Nephron (organoid): ENCODE data around the gene DYNC1I2.

Source experiments
- H3K27ac Mint-ChIP-seq, 3 experiments: 2 replicates each; pipeline ENCODE4 v1.8.0; 2020; ENCODE audit warnings: mixed read lengths in 3 of 3, mild to moderate bottlenecking in 2 of 3, moderate library complexity in 1 of 3
- H3K27me3 Mint-ChIP-seq: 2 replicates; pipeline ENCODE4 v1.8.0; 2021; ENCODE audit warnings: low read depth, mild to moderate bottlenecking, moderate library complexity, mixed read lengths
- H3K36me3 Mint-ChIP-seq: 2 replicates; pipeline ENCODE4 v1.8.0; 2020; ENCODE audit warnings: low read depth, mixed read lengths
- H3K4me1 Mint-ChIP-seq: 2 replicates; pipeline ENCODE4 v1.8.0; 2020; ENCODE audit warnings: mixed read lengths
- H3K4me3 Mint-ChIP-seq, 3 experiments: 2 replicates each; pipeline ENCODE4 v1.8.0; 2020; ENCODE audit warnings: mild to moderate bottlenecking in 3 of 3, mixed read lengths in 3 of 3, moderate library complexity in 2 of 3
- H3K9me3 Mint-ChIP-seq: 2 replicates; pipeline ENCODE4 v1.8.0; 2020; ENCODE audit warnings: mixed read lengths
- TF ChIP-seq, protein P1 (sequence below), 3 experiments: fragments of 200-600 bp; sonication (generic); IDR thresholded peaks; one replicate each; pipeline ENCODE4 v1.5.0; 2021; ENCODE audit warnings: antibody characterized with exemption in 3 of 3; ENCODE audit not compliant: unreplicated experiment in 3 of 3

The DYNC1I2 gene

DNA sequence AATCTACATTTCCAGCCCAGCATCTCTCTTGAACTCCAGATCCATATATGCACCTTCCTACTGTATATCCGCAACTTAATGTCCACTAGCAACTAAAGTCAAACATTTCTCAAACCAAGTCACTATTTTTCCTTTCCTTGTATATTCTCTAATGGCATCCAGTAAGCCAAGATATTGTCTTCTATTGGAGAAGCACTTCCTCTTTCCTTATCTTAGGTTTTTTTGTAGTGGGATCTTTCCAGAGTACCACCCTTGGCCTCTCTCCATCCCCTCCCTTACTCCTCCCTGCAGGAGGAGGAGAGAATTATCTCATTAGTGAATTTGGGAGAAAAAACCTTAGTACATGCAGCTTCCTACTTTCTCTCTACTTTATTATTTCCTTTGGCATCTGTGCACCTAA, 8.7 kb upstream of the DYNC1I2 start:
- TF ChIP-seq, protein P1, sequence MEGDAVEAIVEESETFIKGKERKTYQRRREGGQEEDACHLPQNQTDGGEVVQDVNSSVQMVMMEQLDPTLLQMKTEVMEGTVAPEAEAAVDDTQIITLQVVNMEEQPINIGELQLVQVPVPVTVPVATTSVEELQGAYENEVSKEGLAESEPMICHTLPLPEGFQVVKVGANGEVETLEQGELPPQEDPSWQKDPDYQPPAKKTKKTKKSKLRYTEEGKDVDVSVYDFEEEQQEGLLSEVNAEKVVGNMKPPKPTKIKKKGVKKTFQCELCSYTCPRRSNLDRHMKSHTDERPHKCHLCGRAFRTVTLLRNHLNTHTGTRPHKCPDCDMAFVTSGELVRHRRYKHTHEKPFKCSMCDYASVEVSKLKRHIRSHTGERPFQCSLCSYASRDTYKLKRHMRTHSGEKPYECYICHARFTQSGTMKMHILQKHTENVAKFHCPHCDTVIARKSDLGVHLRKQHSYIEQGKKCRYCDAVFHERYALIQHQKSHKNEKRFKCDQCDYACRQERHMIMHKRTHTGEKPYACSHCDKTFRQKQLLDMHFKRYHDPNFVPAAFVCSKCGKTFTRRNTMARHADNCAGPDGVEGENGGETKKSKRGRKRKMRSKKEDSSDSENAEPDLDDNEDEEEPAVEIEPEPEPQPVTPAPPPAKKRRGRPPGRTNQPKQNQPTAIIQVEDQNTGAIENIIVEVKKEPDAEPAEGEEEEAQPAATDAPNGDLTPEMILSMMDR (IDR thresholded peaks at IDR 0.05; ENCODE audit: unreplicated experiment in 3 of 3): no peak
- Mint-ChIP-seq H3K9me3 (no peaks in the 10 kb centered on the region), H3K27ac (no peak overlapping the region), H3K27me3 (no peaks in the 10 kb centered on the region), H3K4me1 (no peaks in the 10 kb centered on the region), H3K36me3 (no peaks in the 10 kb centered on the region), H3K4me3 (no peak overlapping the region)

DNA sequence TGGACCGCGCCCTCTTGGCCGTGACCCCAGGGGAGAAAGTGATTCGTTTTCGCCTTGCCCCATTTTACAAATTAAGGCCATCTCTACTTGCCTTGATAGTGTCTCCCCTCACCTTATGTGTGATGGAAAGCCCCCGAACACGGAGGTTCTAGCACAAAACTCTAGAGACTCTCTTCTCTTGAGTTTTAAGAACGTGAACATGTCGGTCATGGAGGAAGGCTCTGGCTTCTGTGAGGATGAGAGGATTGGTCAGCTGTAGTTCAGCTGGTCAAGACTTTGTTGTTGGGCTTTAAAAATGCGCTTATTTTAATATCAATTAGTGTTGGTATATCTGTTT, 828 bp downstream of the DYNC1I2 start:
- H3K27ac Mint-ChIP-seq: peak overlapping the region; percentile 91 to 98 (median 95)

DNA sequence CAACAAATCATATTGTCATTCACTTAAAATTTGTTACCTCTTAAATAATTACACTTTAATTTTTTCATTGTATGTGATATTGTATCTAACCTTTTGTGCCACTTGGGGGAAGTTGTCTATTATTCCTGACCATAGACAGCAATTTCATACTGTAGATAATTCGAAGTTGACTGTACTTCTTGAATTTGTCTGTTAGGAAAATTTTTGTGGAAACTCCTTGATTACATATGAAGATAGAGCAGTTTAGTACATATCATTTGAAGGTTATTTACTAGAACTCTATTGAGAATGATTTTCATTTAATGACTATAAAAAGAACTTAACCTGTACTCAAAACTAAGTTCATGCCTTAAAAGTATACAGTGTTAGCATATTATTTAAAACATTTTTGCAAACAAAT, 5.1 kb downstream of the DYNC1I2 start:
- Mint-ChIP-seq H3K4me1 (peaks cover 11% of the 10 kb centered on the region), H3K4me3 (no peak overlapping the region), H3K27me3 (no peaks in the 10 kb centered on the region), H3K27ac (no peak overlapping the region), H3K9me3 (no peaks in the 10 kb centered on the region), H3K36me3 (peaks cover 56% of the 10 kb centered on the region)
- TF ChIP-seq, protein P1 (IDR thresholded peaks at IDR 0.05; ENCODE audit: unreplicated experiment in 3 of 3): no peak

More for the DNA sequence above, 828 bp downstream of the DYNC1I2 start:
- H3K36me3 Mint-ChIP-seq: peaks cover 21% of the 10 kb centered on the region
- TF ChIP-seq, protein P1 (IDR thresholded peaks at IDR 0.05; ENCODE audit: unreplicated experiment in 3 of 3): no peak
- H3K4me3 Mint-ChIP-seq: peak overlapping the region; percentile 90 to 91 (median 90)
- H3K4me1 Mint-ChIP-seq: peaks cover 11% of the 10 kb centered on the region
- no peaks in the 10 kb centered on the region for H3K9me3 Mint-ChIP-seq
- no peaks in the 10 kb centered on the region for H3K27me3 Mint-ChIP-seq

DNA sequence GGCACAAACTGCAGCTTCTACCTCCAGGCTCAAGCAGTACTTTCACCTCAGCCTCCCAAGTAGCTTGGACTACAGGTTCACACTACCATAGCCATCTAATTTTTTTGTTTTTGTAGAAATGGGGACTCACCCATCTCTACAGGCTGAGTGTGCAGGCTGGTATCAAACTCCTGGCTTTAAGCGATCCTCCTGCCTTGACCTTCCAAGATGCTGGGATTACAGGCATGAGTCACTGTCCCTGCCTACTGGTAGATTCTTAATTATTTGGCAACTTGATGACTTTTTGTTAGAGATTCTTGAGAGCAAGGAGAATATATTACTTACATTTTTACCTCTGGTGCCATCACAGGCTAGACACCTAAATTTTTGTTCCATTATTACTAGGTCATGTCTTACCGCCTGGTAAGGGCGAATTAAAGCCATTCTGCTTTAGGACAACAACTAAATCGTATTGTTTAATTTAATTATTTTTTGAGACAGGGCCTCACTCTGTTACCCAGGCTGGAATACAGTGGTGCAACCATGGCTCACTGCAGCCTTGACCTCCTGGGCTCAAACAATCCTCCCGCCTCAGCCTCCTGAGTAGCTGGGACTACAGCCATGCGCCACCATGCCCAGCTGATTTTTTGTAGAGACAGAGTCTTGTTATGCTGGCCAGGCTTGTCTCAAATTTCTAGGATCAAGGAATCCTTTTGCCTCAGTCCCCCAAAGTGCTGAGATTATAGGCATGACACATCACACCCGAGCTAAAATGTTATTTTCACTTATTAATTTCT, 15.7 kb downstream of the DYNC1I2 start:
- Mint-ChIP-seq H3K4me3 (no peak overlapping the region), H3K27me3 (no peaks in the 10 kb centered on the region), H3K27ac (no peak overlapping the region), H3K4me1 (peaks cover 12% of the 10 kb centered on the region), H3K36me3 (peaks cover 26% of the 10 kb centered on the region), H3K9me3 (no peaks in the 10 kb centered on the region)
- TF ChIP-seq, protein P1 (IDR thresholded peaks at IDR 0.05; ENCODE audit: unreplicated experiment in 3 of 3): no peak

DNA sequence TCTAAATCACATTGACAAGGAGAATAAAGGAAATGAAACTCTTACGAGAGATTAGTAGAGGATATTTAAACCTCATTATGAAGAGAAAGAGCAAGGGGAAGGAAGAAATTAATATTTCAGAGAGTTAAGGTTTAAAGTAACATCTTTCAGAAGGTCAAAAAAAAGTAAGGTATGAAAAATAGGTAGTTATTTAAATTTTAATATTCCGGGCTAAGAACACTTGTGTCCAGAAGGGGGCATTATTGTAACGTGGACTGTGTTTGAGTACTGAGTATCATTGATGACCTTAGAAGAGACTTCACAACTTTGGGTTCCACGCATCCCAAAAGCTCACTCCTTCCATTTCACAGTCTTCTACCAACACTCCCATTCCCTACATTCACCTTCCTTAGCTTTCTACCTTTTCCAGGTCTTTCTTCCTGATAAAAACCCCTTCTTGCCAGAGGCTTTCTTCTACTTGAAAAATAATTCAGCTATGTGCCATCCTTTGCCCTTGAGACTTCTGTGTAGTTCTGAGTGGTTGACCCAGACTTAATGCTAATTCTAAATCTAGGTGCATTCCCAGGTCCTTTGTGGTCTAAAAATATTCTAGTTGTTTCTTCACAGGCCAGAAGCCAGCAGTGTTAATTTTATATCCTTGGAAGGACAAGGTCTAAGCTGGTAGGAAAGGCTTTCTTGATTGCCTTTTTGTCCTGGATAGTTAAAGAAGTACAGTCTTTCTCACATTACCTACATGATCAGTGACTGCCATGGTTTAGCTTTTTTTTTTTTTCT, 16.5 kb downstream of the DYNC1I2 start:
- H3K27ac Mint-ChIP-seq: peak overlapping the region; percentile 20 to 81 (median 54)
- H3K9me3 Mint-ChIP-seq: no peaks in the 10 kb centered on the region
- no peaks in the 10 kb centered on the region for H3K27me3 Mint-ChIP-seq
- peaks cover 12% of the 10 kb centered on the region for H3K4me1 Mint-ChIP-seq
- TF ChIP-seq, protein P1 (IDR thresholded peaks at IDR 0.05; ENCODE audit: unreplicated experiment in 3 of 3): peak; percentile 26 to 55 (median 35)
- no peak overlapping the region for H3K4me3 Mint-ChIP-seq
- H3K36me3 Mint-ChIP-seq: peaks cover 26% of the 10 kb centered on the region
